ENCODE data around the gene TCIRG1. TPM values are rescaled to one million over a fixed set of nuclear protein-coding genes. Genes with fewer than 3 reads are reported as not detected.
A peak's percentile ranks its signal among the peaks of the same experiment; 100 is the strongest.

The TCIRG1 gene
- total RNA-seq, 1 donor from 2014 or later = 47.2 TPM

DNA sequence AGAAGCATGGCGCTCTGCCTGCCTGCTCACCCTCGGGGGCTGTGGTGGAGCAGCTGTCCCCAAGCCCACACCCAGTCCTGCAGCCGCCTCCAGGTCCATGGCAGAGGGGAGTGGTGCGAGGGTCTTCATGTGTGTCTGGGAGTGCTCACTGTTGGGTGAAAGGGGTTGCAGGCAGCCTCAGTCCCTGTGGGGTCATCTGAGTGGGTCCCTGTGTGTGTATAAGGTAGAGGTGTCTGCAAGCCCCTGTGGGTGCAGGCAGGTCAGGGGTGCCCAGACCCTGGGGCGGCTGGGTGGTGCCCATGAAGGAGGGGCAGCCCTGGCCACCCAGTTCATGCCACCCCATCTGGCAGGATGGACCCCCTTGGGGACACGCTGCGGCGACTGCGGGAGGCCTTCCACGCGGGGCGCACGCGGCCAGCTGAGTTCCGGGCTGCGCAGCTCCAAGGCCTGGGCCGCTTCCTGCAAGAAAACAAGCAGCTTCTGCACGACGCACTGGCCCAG, 23.8 kb upstream of the TCIRG1 start:
- DNase-seq = no peak
- Mint-ChIP-seq H3K9me3 (ENCODE audit: unreplicated experiment) (peaks cover 9% of the 10 kb centered on the region), H3K27ac (ENCODE audit: unreplicated experiment) (no peak overlapping the region), H3K4me3 (ENCODE audit: unreplicated experiment) (no peak overlapping the region), H3K4me1 (ENCODE audit: low read depth, unreplicated experiment) (peaks cover 5% of the 10 kb centered on the region), H3K36me3 (ENCODE audit: unreplicated experiment) (no peaks in the 10 kb centered on the region), H3K27me3 (ENCODE audit: unreplicated experiment) (peaks cover 6% of the 10 kb centered on the region)
- TF ChIP-seq, protein P1, sequence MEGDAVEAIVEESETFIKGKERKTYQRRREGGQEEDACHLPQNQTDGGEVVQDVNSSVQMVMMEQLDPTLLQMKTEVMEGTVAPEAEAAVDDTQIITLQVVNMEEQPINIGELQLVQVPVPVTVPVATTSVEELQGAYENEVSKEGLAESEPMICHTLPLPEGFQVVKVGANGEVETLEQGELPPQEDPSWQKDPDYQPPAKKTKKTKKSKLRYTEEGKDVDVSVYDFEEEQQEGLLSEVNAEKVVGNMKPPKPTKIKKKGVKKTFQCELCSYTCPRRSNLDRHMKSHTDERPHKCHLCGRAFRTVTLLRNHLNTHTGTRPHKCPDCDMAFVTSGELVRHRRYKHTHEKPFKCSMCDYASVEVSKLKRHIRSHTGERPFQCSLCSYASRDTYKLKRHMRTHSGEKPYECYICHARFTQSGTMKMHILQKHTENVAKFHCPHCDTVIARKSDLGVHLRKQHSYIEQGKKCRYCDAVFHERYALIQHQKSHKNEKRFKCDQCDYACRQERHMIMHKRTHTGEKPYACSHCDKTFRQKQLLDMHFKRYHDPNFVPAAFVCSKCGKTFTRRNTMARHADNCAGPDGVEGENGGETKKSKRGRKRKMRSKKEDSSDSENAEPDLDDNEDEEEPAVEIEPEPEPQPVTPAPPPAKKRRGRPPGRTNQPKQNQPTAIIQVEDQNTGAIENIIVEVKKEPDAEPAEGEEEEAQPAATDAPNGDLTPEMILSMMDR (IDR thresholded peaks at IDR 0.05; ENCODE audit: partially characterized antibody, unreplicated experiment) = no peak

DNA sequence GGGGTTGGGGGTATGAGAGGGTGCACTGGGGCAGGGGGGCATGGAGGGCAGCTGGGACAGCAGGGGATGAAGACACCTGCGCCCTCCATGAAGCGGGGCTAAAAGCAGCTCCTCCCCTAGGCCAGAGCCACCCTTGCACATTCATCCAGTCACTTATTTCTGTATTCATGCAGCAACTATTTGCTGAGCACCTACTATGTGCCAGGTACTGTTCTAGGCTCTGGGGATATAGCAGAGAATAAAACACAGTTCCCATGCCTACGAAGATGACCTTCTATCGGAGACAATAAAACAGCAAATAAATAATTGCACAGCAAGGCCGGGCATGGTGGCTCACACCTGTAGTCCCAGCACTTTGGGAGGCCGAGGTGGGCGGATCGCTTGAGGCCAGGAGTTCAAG, 23.4 kb upstream of the TCIRG1 start:
- DNase-seq = no peak
- no peaks in the 10 kb centered on the region for H3K36me3 Mint-ChIP-seq (ENCODE audit: unreplicated experiment)
- peaks cover 4% of the 10 kb centered on the region for H3K4me1 Mint-ChIP-seq (ENCODE audit: low read depth, unreplicated experiment)
- peaks cover 9% of the 10 kb centered on the region for H3K9me3 Mint-ChIP-seq (ENCODE audit: unreplicated experiment)
- TF ChIP-seq, protein P1 (IDR thresholded peaks at IDR 0.05; ENCODE audit: partially characterized antibody, unreplicated experiment) = no peak
- H3K27ac Mint-ChIP-seq (ENCODE audit: unreplicated experiment) = no peak overlapping the region
- no peak overlapping the region for H3K4me3 Mint-ChIP-seq (ENCODE audit: unreplicated experiment)
- H3K27me3 Mint-ChIP-seq (ENCODE audit: unreplicated experiment) = peaks cover 6% of the 10 kb centered on the region

DNA sequence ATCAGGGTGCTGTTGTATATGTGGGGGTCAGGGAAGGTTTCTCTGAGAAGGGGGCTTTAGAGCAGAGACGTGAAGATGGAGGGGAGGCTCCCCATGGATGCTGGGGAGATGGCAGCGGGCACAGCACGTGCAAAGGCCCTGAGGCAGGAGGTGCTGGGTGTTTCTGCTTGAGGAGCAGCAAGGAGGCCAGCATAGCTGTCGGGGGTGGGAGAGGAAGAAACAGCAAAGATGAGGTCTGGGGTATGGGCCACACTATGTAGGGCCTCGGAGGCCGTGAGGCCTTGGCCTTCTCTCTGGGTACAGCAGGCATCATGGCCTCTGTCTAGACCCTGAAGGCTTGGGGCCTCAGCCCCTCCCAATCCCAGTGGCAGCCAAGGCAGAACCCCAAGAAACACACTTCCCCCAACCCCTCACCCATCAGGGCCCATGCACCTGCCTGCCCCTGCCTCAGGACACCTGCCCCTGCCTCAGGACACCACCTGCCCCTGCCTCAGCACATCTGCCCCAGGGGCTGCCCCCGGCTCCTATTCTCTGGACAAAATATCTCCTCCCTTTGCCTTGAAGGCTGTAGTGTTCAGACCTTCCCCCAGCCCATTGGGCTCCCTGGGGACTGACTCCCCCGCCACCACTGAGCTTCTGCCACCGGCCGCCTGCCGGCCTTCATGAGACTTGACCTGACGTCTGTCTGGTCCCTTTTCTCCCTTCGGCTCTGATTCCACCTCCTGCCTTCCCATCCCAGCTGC, 22.5 kb upstream of the TCIRG1 start:
- Mint-ChIP-seq H3K4me3 (ENCODE audit: unreplicated experiment) (peak overlapping the region; percentile 63), H3K36me3 (ENCODE audit: unreplicated experiment) (no peaks in the 10 kb centered on the region), H3K27ac (ENCODE audit: unreplicated experiment) (peak overlapping the region; percentile 52), H3K4me1 (ENCODE audit: low read depth, unreplicated experiment) (peaks cover 5% of the 10 kb centered on the region), H3K9me3 (ENCODE audit: unreplicated experiment) (peaks cover 9% of the 10 kb centered on the region), H3K27me3 (ENCODE audit: unreplicated experiment) (peaks cover 6% of the 10 kb centered on the region)
- peak; percentile 75 for DNase-seq
- TF ChIP-seq, protein P1 (IDR thresholded peaks at IDR 0.05; ENCODE audit: partially characterized antibody, unreplicated experiment) = peak; percentile 30

DNA sequence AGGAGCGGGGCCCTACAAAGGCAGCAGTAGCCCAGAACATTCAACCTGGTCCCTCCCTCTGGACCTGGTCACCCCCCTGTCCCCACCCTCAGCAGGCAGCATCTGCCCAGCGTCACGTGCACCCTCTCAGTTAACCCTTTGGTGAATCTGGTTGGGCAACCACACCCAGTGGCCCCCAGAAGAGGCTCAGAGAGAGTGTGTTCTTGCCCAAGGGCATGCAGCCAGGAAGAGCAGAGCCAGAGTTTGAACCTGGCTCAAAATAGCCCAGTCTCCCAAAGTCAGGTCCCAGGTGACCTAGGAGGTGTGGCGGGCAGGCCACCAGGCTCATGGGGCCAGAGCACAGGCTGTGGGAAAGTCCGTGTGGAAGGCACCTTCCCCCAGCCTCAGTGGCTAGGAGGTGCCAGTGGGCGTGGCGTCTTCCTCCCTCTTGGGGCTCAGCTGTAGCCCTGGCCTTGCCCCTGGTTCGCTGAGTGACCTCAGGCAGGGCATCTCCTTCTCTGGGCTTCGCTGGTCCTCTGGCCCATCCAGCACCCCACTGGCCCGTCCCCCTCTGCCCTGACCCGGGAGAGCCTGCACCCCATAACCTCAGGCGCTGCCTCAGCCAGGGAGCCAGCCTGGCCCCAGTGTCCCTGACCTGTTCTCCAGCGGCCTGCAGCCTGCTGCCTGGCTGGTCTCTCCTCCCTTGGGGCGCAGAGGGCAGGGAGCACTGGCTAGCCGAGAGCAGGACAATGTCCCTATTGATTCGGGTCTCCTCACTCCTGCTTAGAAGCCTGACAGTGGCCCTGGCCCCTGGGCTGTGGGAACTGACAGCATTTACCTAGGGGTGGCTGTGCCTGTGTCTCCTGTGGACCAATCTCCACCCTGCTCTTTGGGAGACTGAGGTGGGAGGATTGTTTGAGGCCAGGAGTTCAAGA, 21.7 kb upstream of the TCIRG1 start:
- H3K4me1 Mint-ChIP-seq (ENCODE audit: low read depth, unreplicated experiment) = peaks cover 5% of the 10 kb centered on the region
- peak overlapping the region; percentile 63 for H3K4me3 Mint-ChIP-seq (ENCODE audit: unreplicated experiment)
- H3K36me3 Mint-ChIP-seq (ENCODE audit: unreplicated experiment) = no peaks in the 10 kb centered on the region
- H3K27me3 Mint-ChIP-seq (ENCODE audit: unreplicated experiment) = peaks cover 6% of the 10 kb centered on the region
- TF ChIP-seq, protein P1 (IDR thresholded peaks at IDR 0.05; ENCODE audit: partially characterized antibody, unreplicated experiment) = no peak
- DNase-seq = peak; percentile 60
- peaks cover 8% of the 10 kb centered on the region for H3K9me3 Mint-ChIP-seq (ENCODE audit: unreplicated experiment)
- H3K27ac Mint-ChIP-seq (ENCODE audit: unreplicated experiment) = peak overlapping the region; percentile 52

Data from glutamatergic neuron (in vitro differentiated cells).